ENCODE measurements around the gene COL5A1.

COL5A1 gene

DNA sequence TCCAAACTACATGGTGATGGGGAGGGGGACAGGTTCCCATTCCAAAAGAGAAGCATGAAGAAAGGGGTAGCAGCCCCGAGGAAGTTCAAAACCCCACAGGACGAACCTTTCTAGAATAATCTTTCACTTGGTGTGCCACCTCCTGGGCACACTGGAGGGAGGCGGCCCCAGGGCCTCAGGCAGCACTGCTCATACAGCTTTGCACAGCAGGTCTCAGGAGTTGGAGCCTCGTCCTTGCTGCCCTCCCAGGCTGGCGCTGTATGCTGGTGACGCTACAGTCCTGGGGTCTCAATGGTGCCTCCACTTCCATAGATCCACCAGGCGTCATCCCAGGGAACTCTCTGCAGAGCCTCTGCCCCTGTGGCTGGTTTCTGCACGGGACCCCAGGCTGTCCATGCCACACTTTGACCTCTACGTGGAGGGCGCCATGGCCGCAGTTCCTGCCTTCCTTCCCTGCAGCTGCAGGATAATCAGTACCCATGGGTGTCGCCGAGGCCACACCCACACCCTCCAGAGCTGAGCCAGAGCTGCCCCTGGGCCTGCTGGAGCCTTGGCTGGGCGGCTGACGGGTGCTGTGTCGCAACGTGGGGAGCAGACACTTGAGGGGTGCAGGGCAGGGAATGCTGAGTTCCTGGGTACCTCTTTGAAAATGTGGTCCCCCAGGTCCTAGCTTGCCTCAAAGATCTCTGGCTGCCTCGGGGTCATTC, 95.3 kb downstream of the COL5A1 start:
- TF ChIP-seq NFIC (IDR thresholded peaks at IDR 0.05) (no peak), REST (IDR thresholded peaks at IDR 0.05; ENCODE audit: low read depth) (no peak), CREB1 (IDR thresholded peaks at IDR 0.05; ENCODE audit: low read depth) (no peak), TEAD4 (IDR thresholded peaks at IDR 0.05) (no peak), TCF12 (IDR thresholded peaks at IDR 0.05; ENCODE audit: low read depth) (no peak), ZBTB7A (IDR thresholded peaks at IDR 0.05; ENCODE audit: low read depth) (no peak), YY1 (IDR thresholded peaks at IDR 0.05; ENCODE audit: low read depth) (no peak), EGR1 (IDR thresholded peaks at IDR 0.05) (no peak), FOXM1 (IDR thresholded peaks at IDR 0.05; ENCODE audit: borderline replicate concordance, low read depth) (no peak), USF1 (IDR thresholded peaks at IDR 0.05) (no peak)
- TF ChIP-seq, protein P1, sequence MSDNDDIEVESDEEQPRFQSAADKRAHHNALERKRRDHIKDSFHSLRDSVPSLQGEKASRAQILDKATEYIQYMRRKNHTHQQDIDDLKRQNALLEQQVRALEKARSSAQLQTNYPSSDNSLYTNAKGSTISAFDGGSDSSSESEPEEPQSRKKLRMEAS (IDR thresholded peaks at IDR 0.05): no peak

DNA sequence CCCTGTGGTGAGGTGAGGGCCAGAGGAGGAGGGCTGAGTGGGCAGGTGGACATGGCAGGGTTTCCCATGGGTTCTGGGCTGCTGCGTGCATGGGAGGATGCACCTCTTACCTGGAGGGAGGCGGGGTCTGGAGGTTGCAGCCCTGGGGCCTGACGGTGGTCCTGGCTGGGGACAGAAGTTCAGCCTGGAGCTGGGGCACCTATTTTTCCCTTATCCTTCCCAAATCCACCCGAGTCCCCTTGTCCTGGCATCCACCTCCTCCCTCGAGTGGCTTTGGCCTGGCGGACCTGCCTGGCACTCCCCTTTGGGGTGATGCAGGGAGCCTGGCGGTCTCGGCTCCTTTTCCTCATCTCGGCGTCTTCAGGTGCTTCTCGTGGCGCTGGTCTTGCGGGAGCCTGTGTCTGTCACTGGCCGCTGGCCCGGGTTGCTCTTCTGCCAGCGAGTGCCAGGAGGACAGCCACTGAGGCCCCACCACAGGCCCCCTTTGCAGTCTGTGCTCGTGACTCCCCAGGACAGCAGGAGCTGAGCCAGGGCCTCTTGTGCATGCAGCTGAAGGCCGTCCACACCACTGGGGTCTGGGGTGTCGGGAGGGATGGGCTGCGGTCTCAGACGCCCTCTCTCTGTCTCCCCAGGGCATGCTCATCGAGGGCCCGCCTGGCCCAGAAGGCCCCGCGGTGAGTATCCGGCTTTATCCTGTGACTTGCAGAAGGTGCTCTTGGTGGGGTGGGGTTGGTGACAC, 96.4 kb downstream of the COL5A1 start:
- TF ChIP-seq RAD21 (IDR thresholded peaks at IDR 0.05; ENCODE audit: low read depth) (no peak), USF1 (IDR thresholded peaks at IDR 0.05) (no peak), TCF12 (IDR thresholded peaks at IDR 0.05; ENCODE audit: low read depth) (no peak), ZBTB7A (IDR thresholded peaks at IDR 0.05; ENCODE audit: low read depth) (no peak), CEBPB (IDR thresholded peaks at IDR 0.05) (no peak), YY1 (IDR thresholded peaks at IDR 0.05; ENCODE audit: low read depth) (no peak), EP300 (IDR thresholded peaks at IDR 0.05; ENCODE audit: borderline replicate concordance) (no peak), NFIC (IDR thresholded peaks at IDR 0.05) (no peak)
- TF ChIP-seq, protein P1 (IDR thresholded peaks at IDR 0.05): no peak

- TF ChIP-seq, protein P1 (IDR thresholded peaks at IDR 0.05): no peak
- peak; percentile 81 for TF ChIP-seq RAD21 (IDR thresholded peaks at IDR 0.05; ENCODE audit: low read depth)
These were observed 97.5 kb downstream of the COL5A1 start for GRCh38 chr9:134738869-134739659.

- no peak for TF ChIP-seq EGR1 (IDR thresholded peaks at IDR 0.05)
- no peak for TF ChIP-seq EP300 (IDR thresholded peaks at IDR 0.05; ENCODE audit: borderline replicate concordance)
- no peak for TF ChIP-seq CREB1 (IDR thresholded peaks at IDR 0.05; ENCODE audit: low read depth)
- TF ChIP-seq RAD21 (IDR thresholded peaks at IDR 0.05; ENCODE audit: low read depth): no peak
- no peak for TF ChIP-seq TCF12 (IDR thresholded peaks at IDR 0.05; ENCODE audit: low read depth)
- TF ChIP-seq, protein P1 (IDR thresholded peaks at IDR 0.05): no peak
- TF ChIP-seq NFIC (IDR thresholded peaks at IDR 0.05): no peak
- no peak for TF ChIP-seq FOXM1 (IDR thresholded peaks at IDR 0.05; ENCODE audit: borderline replicate concordance, low read depth)
- TF ChIP-seq CEBPB (IDR thresholded peaks at IDR 0.05): no peak
- no peak for TF ChIP-seq YY1 (IDR thresholded peaks at IDR 0.05; ENCODE audit: low read depth)
- TF ChIP-seq TAF1 (IDR thresholded peaks at IDR 0.05; ENCODE audit: low read depth): no peak
- no peak for TF ChIP-seq USF1 (IDR thresholded peaks at IDR 0.05)
- TF ChIP-seq TEAD4 (IDR thresholded peaks at IDR 0.05): no peak
- no peak for TF ChIP-seq REST (IDR thresholded peaks at IDR 0.05; ENCODE audit: low read depth)
- TF ChIP-seq ZBTB7A (IDR thresholded peaks at IDR 0.05; ENCODE audit: low read depth): no peak
These were observed 98.0 kb downstream of the COL5A1 start for GRCh38 chr9:134739660-134739968.

Measured in Ishikawa (cell line).